ENCODE measurements around the gene TYRP1.

TYRP1 gene

GRCh38 chr9:12720551-12720950, 27.4 kb downstream of the TYRP1 start:
- DNase-seq (ENCODE audit: low read depth) = no peak
- TF ChIP-seq CTCF (conservative IDR thresholded peaks at IDR 0.05; ENCODE audit: control insufficient read depth, insufficient read depth, low read depth, low read length) = no peak
- no peak overlapping the region for H3K4me3 ChIP-seq (ENCODE audit: control insufficient read depth, low read depth, low read length)

- no peak for TF ChIP-seq CTCF (conservative IDR thresholded peaks at IDR 0.05; ENCODE audit: control insufficient read depth, insufficient read depth, low read depth, low read length)
- H3K4me3 ChIP-seq (ENCODE audit: control insufficient read depth, low read depth, low read length) = no peak overlapping the region
- peak; percentile 90 for DNase-seq (ENCODE audit: low read depth)
Observed at GRCh38 chr9:12722131-12722530, 28.9 kb downstream of the TYRP1 start.

GRCh38 chr9:12723409-12724028, 30.3 kb downstream of the TYRP1 start:
- no peak overlapping the region for H3K4me3 ChIP-seq (ENCODE audit: control insufficient read depth, low read depth, low read length)
- peak; percentile 58 for DNase-seq (ENCODE audit: low read depth)
- TF ChIP-seq CTCF (conservative IDR thresholded peaks at IDR 0.05; ENCODE audit: control insufficient read depth, insufficient read depth, low read depth, low read length) = peak; percentile 52

GRCh38 chr9:12726795-12727194, 33.6 kb downstream of the TYRP1 start:
- TF ChIP-seq CTCF (conservative IDR thresholded peaks at IDR 0.05; ENCODE audit: control insufficient read depth, insufficient read depth, low read depth, low read length) = no peak
- DNase-seq (ENCODE audit: low read depth) = no peak
- no peak overlapping the region for H3K4me3 ChIP-seq (ENCODE audit: control insufficient read depth, low read depth, low read length)

GRCh38 chr9:12730198-12730597, 37.0 kb downstream of the TYRP1 start:
- TF ChIP-seq CTCF (conservative IDR thresholded peaks at IDR 0.05; ENCODE audit: control insufficient read depth, insufficient read depth, low read depth, low read length) = no peak
- no peak for DNase-seq (ENCODE audit: low read depth)
- no peak overlapping the region for H3K4me3 ChIP-seq (ENCODE audit: control insufficient read depth, low read depth, low read length)

- no peak for TF ChIP-seq CTCF (conservative IDR thresholded peaks at IDR 0.05; ENCODE audit: control insufficient read depth, insufficient read depth, low read depth, low read length)
- no peak overlapping the region for H3K4me3 ChIP-seq (ENCODE audit: control insufficient read depth, low read depth, low read length)
- DNase-seq (ENCODE audit: low read depth) = no peak
Observed at GRCh38 chr9:12730927-12731326, 37.7 kb downstream of the TYRP1 start.

- TF ChIP-seq CTCF (conservative IDR thresholded peaks at IDR 0.05; ENCODE audit: control insufficient read depth, insufficient read depth, low read depth, low read length) = no peak
- H3K4me3 ChIP-seq (ENCODE audit: control insufficient read depth, low read depth, low read length) = no peak overlapping the region
- DNase-seq (ENCODE audit: low read depth) = peak; percentile 27
Observed at GRCh38 chr9:12732971-12733370, 39.8 kb downstream of the TYRP1 start.

All from fibroblast of mammary gland (primary cell).